Keratinocyte (primary cell): ENCODE results near the gene SEPTIN5. TPM values are rescaled to one million over a fixed set of nuclear protein-coding genes. Genes with fewer than 3 reads are reported as not detected.

Source experiments
- DNase-seq: peaks from one replicate; pipeline ENCODE4 v3.0.0-alpha.2; 2011; ENCODE audit warnings: low read depth, missing footprints, low spot score
- FAIRE-seq: peaks from 2 replicates; lab custom pipeline; 2011; peaks lifted over from hg19 to GRCh38; lab: Jason Lieb, UNC
- H2AFZ ChIP-seq: 2 replicates; pipeline ENCODE4 v1.6.0; 2012; ENCODE audit warnings: low read length, control low read depth, inconsistent platforms; ENCODE audit not compliant: control insufficient read depth
- H3K27ac ChIP-seq: 2 replicates; pipeline ENCODE4 v1.5.1; 2011; ENCODE audit warnings: low read length; ENCODE audit not compliant: control insufficient read depth, insufficient read depth
- H3K27me3 ChIP-seq: 3 replicates; pipeline ENCODE4 v1.6.0; 2011; ENCODE audit warnings: low read length; ENCODE audit not compliant: control insufficient read depth, insufficient read depth; ENCODE audit errors: extremely low read depth
- H3K36me3 ChIP-seq, 2 experiments: 2 replicates in 1 of 2; 3 replicates in 1 of 2; pipeline ENCODE4 v1.5.1; 2011; ENCODE audit warnings: low read length in 2 of 2, mild to moderate bottlenecking in 1 of 2; ENCODE audit not compliant: control insufficient read depth in 2 of 2, insufficient read depth in 2 of 2; ENCODE audit errors: extremely low read depth in 1 of 2
- H3K4me1 ChIP-seq: 3 replicates; pipeline ENCODE4 v1.5.1; 2011; ENCODE audit warnings: low read length; ENCODE audit not compliant: control insufficient read depth, insufficient read depth; ENCODE audit errors: extremely low read depth
- H3K4me2 ChIP-seq: 3 replicates; pipeline ENCODE4 v1.6.0; 2011; ENCODE audit warnings: low read depth, low read length; ENCODE audit not compliant: control insufficient read depth, insufficient read depth; ENCODE audit errors: extremely low read depth
- H3K4me3 ChIP-seq, 3 experiments: fragments of 200-600 bp in 1 of 3; sonication (generic) in 1 of 3; 2 replicates in 2 of 3; 3 replicates in 1 of 3; pipeline ENCODE4 v1.5.1; 2011 to 2016; ENCODE audit warnings: low read length in 3 of 3, mild to moderate bottlenecking in 3 of 3, control low read depth in 2 of 3, inconsistent platforms in 1 of 3, low read depth in 1 of 3, mixed read lengths in 1 of 3, mixed run types in 1 of 3, moderate library complexity in 1 of 3; ENCODE audit not compliant: control insufficient read depth in 2 of 3, insufficient read depth in 2 of 3; ENCODE audit errors: extremely low read depth in 1 of 3
- H3K79me2 ChIP-seq: 2 replicates; pipeline ENCODE4 v1.6.0; 2012; ENCODE audit warnings: low read length; ENCODE audit not compliant: control insufficient read depth, insufficient read depth
- H3K9ac ChIP-seq: 3 replicates; pipeline ENCODE4 v1.6.0; 2011; ENCODE audit warnings: low read length; ENCODE audit not compliant: control insufficient read depth, insufficient read depth; ENCODE audit errors: extremely low read depth
- H3K9me1 ChIP-seq: 3 replicates; pipeline ENCODE4 v1.6.0; 2011; ENCODE audit warnings: low read length; ENCODE audit not compliant: control insufficient read depth, insufficient read depth; ENCODE audit errors: extremely low read depth
- H3K9me3 ChIP-seq: 2 replicates; pipeline ENCODE4 v1.5.1; 2012; ENCODE audit warnings: low read depth, low read length; ENCODE audit not compliant: control insufficient read depth
- H4K20me1 ChIP-seq: 3 replicates; pipeline ENCODE4 v1.6.0; 2011; ENCODE audit warnings: low read length; ENCODE audit not compliant: control insufficient read depth, insufficient read depth; ENCODE audit errors: extremely low read depth
- EZH2 ChIP-seq: IDR thresholded peaks from one replicate; pipeline ENCODE4 v1.6.1; 2012; ENCODE audit warnings: inconsistent platforms, mild to moderate bottlenecking, low read length, moderate library complexity
- dilution Hi-C: fragments of 300-500 bp; cut with MboI; formaldehyde crosslinking; loops from one replicate; pipeline ENCODE4 v1.7.0; 2020; ENCODE audit warnings: low sequenced_read_pairs; ENCODE audit not compliant: extremely low pct_ligation_motif_present
- polyA plus RNA-seq, 5 experiments: library from polyadenylated mRNA; depleted of rRNA in 3 of 5; stranded (reverse) in 3 of 5; stranded (forward) in 1 of 5; unstranded in 1 of 5; fragments of >200 nt; gene quantifications; 1 replicate in 1 of 5; 2 replicates in 3 of 5; 3 replicates in 1 of 5; pipeline versions ENCODE4 v1.2.1 to v1.2.3, GENCODE V29; 2011 to 2012; ENCODE audit warnings: missing spikeins in 2 of 5, low read depth in 1 of 5, low replicate concordance in 1 of 5
- TF ChIP-seq, protein P1 (sequence below), 3 experiments: IDR thresholded peaks in 1 of 3; conservative IDR thresholded peaks in 1 of 3; optimal IDR thresholded peaks in 1 of 3; 2 replicates in 2 of 3; 3 replicates in 1 of 3; pipeline versions ENCODE3 to v1.5.1; 2011; ENCODE audit warnings: low read length in 3 of 3, mild to moderate bottlenecking in 3 of 3, moderate library complexity in 2 of 3, control low read depth in 1 of 3, inconsistent platforms in 1 of 3; ENCODE audit not compliant: insufficient read depth in 2 of 3; ENCODE audit errors: extremely low read depth in 1 of 3

Gene SEPTIN5
- polyA plus RNA-seq, 1 donor (not counting 4 experiments of a cell fraction or from before 2014, with no cell fraction given): 2.2 TPM

DNA sequence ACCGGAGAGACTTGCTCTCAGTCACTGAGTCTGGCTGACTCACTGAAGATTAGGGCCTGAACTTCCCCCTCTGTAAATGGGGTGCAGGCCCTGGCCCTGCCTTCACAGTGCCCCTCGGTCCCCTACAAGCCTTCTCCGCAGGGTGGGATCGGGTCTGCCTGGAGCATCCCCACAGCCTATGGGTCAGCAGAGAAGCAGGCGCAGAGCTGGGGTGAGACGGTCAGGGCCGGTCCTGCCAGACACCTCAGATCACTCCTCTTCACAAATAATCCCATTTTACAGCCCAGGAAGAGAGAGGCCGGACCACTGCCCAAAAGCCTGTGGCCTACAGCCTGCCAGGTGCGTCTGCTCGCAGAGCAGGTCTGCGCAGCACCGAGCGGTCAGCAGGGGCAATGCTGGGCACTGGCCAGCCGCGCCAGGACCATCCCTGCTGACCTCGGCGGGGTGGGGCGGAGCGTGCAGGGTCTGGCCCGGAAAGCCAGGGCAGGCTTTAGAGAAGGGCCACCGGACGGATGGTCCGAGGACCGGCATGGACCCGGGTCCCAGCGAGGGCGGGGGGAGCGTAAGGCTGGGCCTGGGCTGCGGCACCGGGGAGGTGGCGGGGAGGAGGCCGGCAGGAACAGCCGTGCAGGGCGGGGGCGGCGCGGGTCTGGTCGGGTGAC is 522 bp upstream of the SEPTIN5 start:
- no peak for TF ChIP-seq EZH2
- TF ChIP-seq, protein P1, sequence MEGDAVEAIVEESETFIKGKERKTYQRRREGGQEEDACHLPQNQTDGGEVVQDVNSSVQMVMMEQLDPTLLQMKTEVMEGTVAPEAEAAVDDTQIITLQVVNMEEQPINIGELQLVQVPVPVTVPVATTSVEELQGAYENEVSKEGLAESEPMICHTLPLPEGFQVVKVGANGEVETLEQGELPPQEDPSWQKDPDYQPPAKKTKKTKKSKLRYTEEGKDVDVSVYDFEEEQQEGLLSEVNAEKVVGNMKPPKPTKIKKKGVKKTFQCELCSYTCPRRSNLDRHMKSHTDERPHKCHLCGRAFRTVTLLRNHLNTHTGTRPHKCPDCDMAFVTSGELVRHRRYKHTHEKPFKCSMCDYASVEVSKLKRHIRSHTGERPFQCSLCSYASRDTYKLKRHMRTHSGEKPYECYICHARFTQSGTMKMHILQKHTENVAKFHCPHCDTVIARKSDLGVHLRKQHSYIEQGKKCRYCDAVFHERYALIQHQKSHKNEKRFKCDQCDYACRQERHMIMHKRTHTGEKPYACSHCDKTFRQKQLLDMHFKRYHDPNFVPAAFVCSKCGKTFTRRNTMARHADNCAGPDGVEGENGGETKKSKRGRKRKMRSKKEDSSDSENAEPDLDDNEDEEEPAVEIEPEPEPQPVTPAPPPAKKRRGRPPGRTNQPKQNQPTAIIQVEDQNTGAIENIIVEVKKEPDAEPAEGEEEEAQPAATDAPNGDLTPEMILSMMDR (optimal IDR thresholded peaks at IDR 0.05 in 1 of 3, IDR thresholded peaks at IDR 0.05 in 1 of 3, conservative IDR thresholded peaks at IDR 0.05 in 1 of 3; ENCODE audit: extremely low read depth in 1 of 3, insufficient read depth in 2 of 3, low read length in 3 of 3): no peak
- FAIRE-seq: no peak
- no peak overlapping the region for H3K27ac ChIP-seq
- no peaks in the 10 kb centered on the region for H3K79me2 ChIP-seq
- no peak overlapping the region for H3K4me2 ChIP-seq
- no peak for DNase-seq
- peaks cover 11% of the 10 kb centered on the region for H3K4me1 ChIP-seq
- H3K36me3 ChIP-seq: no peaks in the 10 kb centered on the region
- dilution Hi-C loops: no loop called here
- H3K9ac ChIP-seq: no peak overlapping the region
- H4K20me1 ChIP-seq: no peaks in the 10 kb centered on the region
- no peak overlapping the region for H2AFZ ChIP-seq
- H3K4me3 ChIP-seq: peak overlapping the region in 1 of 3 experiments; percentile 10
- H3K9me1 ChIP-seq: no peaks in the 10 kb centered on the region
- H3K9me3 ChIP-seq: no peaks in the 10 kb centered on the region
- peaks cover 41% of the 10 kb centered on the region for H3K27me3 ChIP-seq

DNA sequence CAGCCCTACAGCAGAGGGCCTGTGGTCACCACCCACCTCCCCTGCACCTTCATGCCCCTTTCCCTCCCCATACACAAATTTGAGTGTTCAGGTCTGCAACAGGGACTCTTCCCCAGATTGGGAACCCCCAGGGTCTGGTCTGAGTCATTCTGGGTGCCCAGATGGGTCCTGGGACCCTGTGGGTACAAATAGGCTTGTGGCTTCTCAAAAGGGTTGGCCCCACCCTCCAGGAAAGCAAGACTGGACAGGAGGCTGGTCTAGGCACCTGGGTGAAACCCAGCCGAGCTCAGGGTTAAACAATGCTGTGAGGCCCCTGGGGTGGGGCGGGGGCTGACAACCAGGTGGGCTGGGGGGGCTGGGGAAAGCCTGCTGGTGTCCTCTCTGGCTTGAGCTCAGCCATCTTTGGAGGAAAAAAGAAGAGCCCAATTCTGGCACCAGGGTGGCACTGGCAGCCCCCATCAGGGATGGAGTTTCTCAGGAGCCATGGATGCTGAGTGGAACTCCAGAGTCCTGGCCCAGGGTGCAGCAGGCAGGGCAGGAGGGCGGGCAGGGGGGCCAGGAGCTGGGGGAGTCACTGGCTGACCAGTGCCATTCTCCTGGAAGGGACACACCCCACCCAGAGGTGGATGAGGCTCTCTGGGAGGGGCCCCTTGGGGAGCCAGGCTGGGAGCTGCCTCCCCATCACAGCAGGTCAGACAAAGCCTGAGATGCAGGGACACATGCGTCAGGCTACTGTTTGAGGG is 1.1 kb downstream of the SEPTIN5 start:
- dilution Hi-C loops: no loop called here
- Histone ChIP-seq H3K9ac (no peak overlapping the region), H3K4me1 (peaks cover 11% of the 10 kb centered on the region), H3K9me3 (no peaks in the 10 kb centered on the region), H3K79me2 (no peaks in the 10 kb centered on the region), H3K27me3 (peaks cover 42% of the 10 kb centered on the region), H3K4me2 (peak overlapping the region; percentile 73), H3K4me3 (peak overlapping the region; percentile 51 to 59 (median 52)), H3K36me3 (no peaks in the 10 kb centered on the region), H4K20me1 (no peaks in the 10 kb centered on the region), H3K27ac (no peak overlapping the region), H3K9me1 (no peaks in the 10 kb centered on the region), H2AFZ (no peak overlapping the region)
- FAIRE-seq (no peak), DNase-seq (no peak)
- no peak for TF ChIP-seq EZH2
